Keratinocyte (primary cell): Measurements from ENCODE around the gene SPATA6. TPM values are rescaled to one million over a fixed set of nuclear protein-coding genes. Genes with fewer than 3 reads are reported as not detected.
A peak's percentile ranks its signal among the peaks of the same experiment; 100 is the strongest.

Experiments used
- DNase-seq: peaks from one replicate; pipeline ENCODE4 v3.0.0-alpha.2; 2011; ENCODE audit warnings: low read depth, missing footprints, low spot score
- FAIRE-seq: peaks from 2 replicates; lab custom pipeline; 2011; peaks lifted over from hg19 to GRCh38; lab: Jason Lieb, UNC
- H2AFZ ChIP-seq: 2 replicates; pipeline ENCODE4 v1.6.0; 2012; ENCODE audit warnings: low read length, control low read depth, inconsistent platforms; ENCODE audit not compliant: control insufficient read depth
- H3K27ac ChIP-seq: 2 replicates; pipeline ENCODE4 v1.5.1; 2011; ENCODE audit warnings: low read length; ENCODE audit not compliant: control insufficient read depth, insufficient read depth
- H3K27me3 ChIP-seq: 3 replicates; pipeline ENCODE4 v1.6.0; 2011; ENCODE audit warnings: low read length; ENCODE audit not compliant: control insufficient read depth, insufficient read depth; ENCODE audit errors: extremely low read depth
- H3K36me3 ChIP-seq, 2 experiments: 2 replicates in 1 of 2; 3 replicates in 1 of 2; pipeline ENCODE4 v1.5.1; 2011; ENCODE audit warnings: low read length in 2 of 2, mild to moderate bottlenecking in 1 of 2; ENCODE audit not compliant: control insufficient read depth in 2 of 2, insufficient read depth in 2 of 2; ENCODE audit errors: extremely low read depth in 1 of 2
- H3K4me1 ChIP-seq: 3 replicates; pipeline ENCODE4 v1.5.1; 2011; ENCODE audit warnings: low read length; ENCODE audit not compliant: control insufficient read depth, insufficient read depth; ENCODE audit errors: extremely low read depth
- H3K4me2 ChIP-seq: 3 replicates; pipeline ENCODE4 v1.6.0; 2011; ENCODE audit warnings: low read depth, low read length; ENCODE audit not compliant: control insufficient read depth, insufficient read depth; ENCODE audit errors: extremely low read depth
- H3K4me3 ChIP-seq, 3 experiments: fragments of 200-600 bp in 1 of 3; sonication (generic) in 1 of 3; 2 replicates in 2 of 3; 3 replicates in 1 of 3; pipeline ENCODE4 v1.5.1; 2011 to 2016; ENCODE audit warnings: low read length in 3 of 3, mild to moderate bottlenecking in 3 of 3, control low read depth in 2 of 3, inconsistent platforms in 1 of 3, low read depth in 1 of 3, mixed read lengths in 1 of 3, mixed run types in 1 of 3, moderate library complexity in 1 of 3; ENCODE audit not compliant: control insufficient read depth in 2 of 3, insufficient read depth in 2 of 3; ENCODE audit errors: extremely low read depth in 1 of 3
- H3K79me2 ChIP-seq: 2 replicates; pipeline ENCODE4 v1.6.0; 2012; ENCODE audit warnings: low read length; ENCODE audit not compliant: control insufficient read depth, insufficient read depth
- H3K9ac ChIP-seq: 3 replicates; pipeline ENCODE4 v1.6.0; 2011; ENCODE audit warnings: low read length; ENCODE audit not compliant: control insufficient read depth, insufficient read depth; ENCODE audit errors: extremely low read depth
- H3K9me1 ChIP-seq: 3 replicates; pipeline ENCODE4 v1.6.0; 2011; ENCODE audit warnings: low read length; ENCODE audit not compliant: control insufficient read depth, insufficient read depth; ENCODE audit errors: extremely low read depth
- H3K9me3 ChIP-seq: 2 replicates; pipeline ENCODE4 v1.5.1; 2012; ENCODE audit warnings: low read depth, low read length; ENCODE audit not compliant: control insufficient read depth
- H4K20me1 ChIP-seq: 3 replicates; pipeline ENCODE4 v1.6.0; 2011; ENCODE audit warnings: low read length; ENCODE audit not compliant: control insufficient read depth, insufficient read depth; ENCODE audit errors: extremely low read depth
- CTCF ChIP-seq, 3 experiments: IDR thresholded peaks in 1 of 3; conservative IDR thresholded peaks in 1 of 3; optimal IDR thresholded peaks in 1 of 3; 2 replicates in 2 of 3; 3 replicates in 1 of 3; pipeline versions ENCODE3 to v1.5.1; 2011; ENCODE audit warnings: low read length in 3 of 3, mild to moderate bottlenecking in 3 of 3, moderate library complexity in 2 of 3, control low read depth in 1 of 3, inconsistent platforms in 1 of 3; ENCODE audit not compliant: insufficient read depth in 2 of 3; ENCODE audit errors: extremely low read depth in 1 of 3
- EZH2 ChIP-seq: IDR thresholded peaks from one replicate; pipeline ENCODE4 v1.6.1; 2012; ENCODE audit warnings: inconsistent platforms, mild to moderate bottlenecking, low read length, moderate library complexity
- dilution Hi-C: fragments of 300-500 bp; cut with MboI; formaldehyde crosslinking; loops from one replicate; pipeline ENCODE4 v1.7.0; 2020; ENCODE audit warnings: low sequenced_read_pairs; ENCODE audit not compliant: extremely low pct_ligation_motif_present
- polyA plus RNA-seq, 5 experiments: library from polyadenylated mRNA; depleted of rRNA in 3 of 5; stranded (reverse) in 3 of 5; stranded (forward) in 1 of 5; unstranded in 1 of 5; fragments of >200 nt; gene quantifications; 1 replicate in 1 of 5; 2 replicates in 3 of 5; 3 replicates in 1 of 5; pipeline versions ENCODE4 v1.2.1 to v1.2.3, GENCODE V29; 2011 to 2012; ENCODE audit warnings: missing spikeins in 2 of 5, low read depth in 1 of 5, low replicate concordance in 1 of 5

Gene SPATA6
- polyA plus RNA-seq, 1 donor (not counting 4 experiments of a cell fraction or from before 2014, with no cell fraction given) = 1.7 TPM

DNA sequence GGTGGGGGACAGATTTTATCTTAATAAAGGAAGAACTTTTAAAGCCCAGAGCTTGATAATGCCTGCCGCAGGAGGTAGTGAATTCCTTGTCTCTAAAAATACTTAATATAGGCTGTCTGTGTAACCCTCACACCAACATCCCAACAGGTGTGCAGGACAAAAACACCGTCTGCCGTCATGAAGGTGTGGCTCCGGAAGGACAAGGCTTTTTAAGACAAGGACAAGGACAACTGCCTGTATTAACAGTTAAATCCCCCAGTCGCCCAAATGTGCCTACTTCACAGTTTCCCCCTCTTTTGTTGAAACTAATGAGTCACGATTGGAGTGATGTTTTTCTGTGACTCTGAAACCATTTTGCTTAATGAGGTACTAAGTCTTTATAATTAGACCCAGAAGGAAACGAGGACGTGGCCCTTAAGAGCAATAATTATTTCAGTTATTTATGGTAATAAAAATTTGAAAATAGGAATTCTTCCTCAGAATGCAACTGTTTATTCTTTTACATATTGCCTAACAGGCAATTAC is 27.3 kb upstream of the SPATA6 start:
- H3K4me2 ChIP-seq = no peak overlapping the region
- peaks cover 6% of the 10 kb centered on the region for H3K4me1 ChIP-seq
- FAIRE-seq (no peak), DNase-seq (no peak)
- no peaks in the 10 kb centered on the region for H3K9me1 ChIP-seq
- H3K79me2 ChIP-seq = no peaks in the 10 kb centered on the region
- no peaks in the 10 kb centered on the region for H3K27me3 ChIP-seq
- no peaks in the 10 kb centered on the region for H3K36me3 ChIP-seq
- H3K9ac ChIP-seq = no peak overlapping the region
- dilution Hi-C loops = no loop called here
- no peak overlapping the region for H3K27ac ChIP-seq
- no peaks in the 10 kb centered on the region for H4K20me1 ChIP-seq
- H2AFZ ChIP-seq = no peak overlapping the region
- no peak overlapping the region for H3K4me3 ChIP-seq
- no peaks in the 10 kb centered on the region for H3K9me3 ChIP-seq
- TF ChIP-seq CTCF (optimal IDR thresholded peaks at IDR 0.05 in 1 of 3, IDR thresholded peaks at IDR 0.05 in 1 of 3, conservative IDR thresholded peaks at IDR 0.05 in 1 of 3; ENCODE audit: extremely low read depth in 1 of 3, insufficient read depth in 2 of 3, low read length in 3 of 3) (no peak), EZH2 (no peak)

- Histone ChIP-seq H3K27me3 (no peaks in the 10 kb centered on the region), H3K4me3 (no peak overlapping the region), H3K4me1 (peaks cover 11% of the 10 kb centered on the region), H3K79me2 (no peaks in the 10 kb centered on the region), H3K36me3 (no peaks in the 10 kb centered on the region), H4K20me1 (no peaks in the 10 kb centered on the region), H3K27ac (no peak overlapping the region), H3K9me3 (no peaks in the 10 kb centered on the region), H3K9me1 (no peaks in the 10 kb centered on the region), H2AFZ (no peak overlapping the region), H3K9ac (no peak overlapping the region), H3K4me2 (no peak overlapping the region)
- peak; percentile 89 to 96 (median 93) for TF ChIP-seq CTCF (optimal IDR thresholded peaks at IDR 0.05 in 1 of 3, IDR thresholded peaks at IDR 0.05 in 1 of 3, conservative IDR thresholded peaks at IDR 0.05 in 1 of 3; ENCODE audit: extremely low read depth in 1 of 3, insufficient read depth in 2 of 3, low read length in 3 of 3)
- TF ChIP-seq EZH2 = no peak
- FAIRE-seq (peak; percentile 60), DNase-seq (peak; percentile 7)
- dilution Hi-C loops = no loop called here
Observed at GRCh38 chr1:48498096-48498791, 26.2 kb upstream of the SPATA6 start.
